HL-60 (cell line): ENCODE data around the gene UGT1A5.
"Not testable (repeated sequence)": the region's sequence is repeated elsewhere in the genome, so short reads cannot be mapped to it uniquely, and the experiment has no call there.

Source experiments
- POLR2AphosphoS5 ChIP-seq: IDR thresholded peaks from 2 replicates; pipeline ENCODE4 v1.6.1; 2012; ENCODE audit warnings: low read depth
- TF ChIP-seq, protein P1 (sequence below): IDR thresholded peaks from one replicate; pipeline ENCODE4 v1.5.1; 2011; ENCODE audit warnings: low read length, control low read depth, inconsistent platforms; ENCODE audit not compliant: insufficient read depth
- TF ChIP-seq, protein P2 (sequence below): IDR thresholded peaks from 2 replicates; pipeline ENCODE4 v1.6.1; 2012; ENCODE audit warnings: low read depth; ENCODE audit not compliant: insufficient replicate concordance

DNA sequence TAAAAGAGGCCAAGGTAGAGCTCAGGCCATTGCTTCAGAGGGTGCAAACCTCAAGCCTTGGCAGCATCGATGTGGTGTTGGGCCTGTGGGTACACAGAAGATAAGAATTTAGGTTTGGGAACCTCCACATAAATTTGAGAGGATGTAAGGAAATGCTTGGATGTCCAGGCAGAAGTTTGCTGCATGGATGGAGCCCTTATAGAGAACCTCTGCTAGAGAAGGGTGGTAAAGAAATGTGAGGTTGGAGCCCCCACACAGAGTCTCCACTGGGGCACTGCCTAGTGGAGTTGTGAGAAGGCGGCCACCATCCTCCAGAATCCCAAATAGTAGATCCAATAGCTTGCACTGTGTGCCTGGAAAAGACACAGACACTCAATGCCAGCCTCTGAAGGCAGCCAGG, 38.0 kb downstream of the UGT1A5 start:
- not testable (repeated sequence) for TF ChIP-seq POLR2AphosphoS5
- TF ChIP-seq, protein P1, sequence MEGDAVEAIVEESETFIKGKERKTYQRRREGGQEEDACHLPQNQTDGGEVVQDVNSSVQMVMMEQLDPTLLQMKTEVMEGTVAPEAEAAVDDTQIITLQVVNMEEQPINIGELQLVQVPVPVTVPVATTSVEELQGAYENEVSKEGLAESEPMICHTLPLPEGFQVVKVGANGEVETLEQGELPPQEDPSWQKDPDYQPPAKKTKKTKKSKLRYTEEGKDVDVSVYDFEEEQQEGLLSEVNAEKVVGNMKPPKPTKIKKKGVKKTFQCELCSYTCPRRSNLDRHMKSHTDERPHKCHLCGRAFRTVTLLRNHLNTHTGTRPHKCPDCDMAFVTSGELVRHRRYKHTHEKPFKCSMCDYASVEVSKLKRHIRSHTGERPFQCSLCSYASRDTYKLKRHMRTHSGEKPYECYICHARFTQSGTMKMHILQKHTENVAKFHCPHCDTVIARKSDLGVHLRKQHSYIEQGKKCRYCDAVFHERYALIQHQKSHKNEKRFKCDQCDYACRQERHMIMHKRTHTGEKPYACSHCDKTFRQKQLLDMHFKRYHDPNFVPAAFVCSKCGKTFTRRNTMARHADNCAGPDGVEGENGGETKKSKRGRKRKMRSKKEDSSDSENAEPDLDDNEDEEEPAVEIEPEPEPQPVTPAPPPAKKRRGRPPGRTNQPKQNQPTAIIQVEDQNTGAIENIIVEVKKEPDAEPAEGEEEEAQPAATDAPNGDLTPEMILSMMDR = not testable (repeated sequence)
- TF ChIP-seq, protein P2, sequence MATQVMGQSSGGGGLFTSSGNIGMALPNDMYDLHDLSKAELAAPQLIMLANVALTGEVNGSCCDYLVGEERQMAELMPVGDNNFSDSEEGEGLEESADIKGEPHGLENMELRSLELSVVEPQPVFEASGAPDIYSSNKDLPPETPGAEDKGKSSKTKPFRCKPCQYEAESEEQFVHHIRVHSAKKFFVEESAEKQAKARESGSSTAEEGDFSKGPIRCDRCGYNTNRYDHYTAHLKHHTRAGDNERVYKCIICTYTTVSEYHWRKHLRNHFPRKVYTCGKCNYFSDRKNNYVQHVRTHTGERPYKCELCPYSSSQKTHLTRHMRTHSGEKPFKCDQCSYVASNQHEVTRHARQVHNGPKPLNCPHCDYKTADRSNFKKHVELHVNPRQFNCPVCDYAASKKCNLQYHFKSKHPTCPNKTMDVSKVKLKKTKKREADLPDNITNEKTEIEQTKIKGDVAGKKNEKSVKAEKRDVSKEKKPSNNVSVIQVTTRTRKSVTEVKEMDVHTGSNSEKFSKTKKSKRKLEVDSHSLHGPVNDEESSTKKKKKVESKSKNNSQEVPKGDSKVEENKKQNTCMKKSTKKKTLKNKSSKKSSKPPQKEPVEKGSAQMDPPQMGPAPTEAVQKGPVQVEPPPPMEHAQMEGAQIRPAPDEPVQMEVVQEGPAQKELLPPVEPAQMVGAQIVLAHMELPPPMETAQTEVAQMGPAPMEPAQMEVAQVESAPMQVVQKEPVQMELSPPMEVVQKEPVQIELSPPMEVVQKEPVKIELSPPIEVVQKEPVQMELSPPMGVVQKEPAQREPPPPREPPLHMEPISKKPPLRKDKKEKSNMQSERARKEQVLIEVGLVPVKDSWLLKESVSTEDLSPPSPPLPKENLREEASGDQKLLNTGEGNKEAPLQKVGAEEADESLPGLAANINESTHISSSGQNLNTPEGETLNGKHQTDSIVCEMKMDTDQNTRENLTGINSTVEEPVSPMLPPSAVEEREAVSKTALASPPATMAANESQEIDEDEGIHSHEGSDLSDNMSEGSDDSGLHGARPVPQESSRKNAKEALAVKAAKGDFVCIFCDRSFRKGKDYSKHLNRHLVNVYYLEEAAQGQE = not testable (repeated sequence)
